GM18870 (cell line): ENCODE measurements around the gene TMEM82.

Experiments
- ATAC-seq: cut with Tn5 transposase; IDR thresholded peaks from one replicate; pipeline ENCODE4 v1.9.1; 2021; ENCODE audit warnings: moderate library complexity; ENCODE audit not compliant: unreplicated experiment

TMEM82 gene

GRCh38 chr1:15719381-15720120, 22.7 kb upstream of the TMEM82 start:
- no peak for ATAC-seq

GRCh38 chr1:15720861-15721260, 21.4 kb upstream of the TMEM82 start:
- no peak for ATAC-seq

GRCh38 chr1:15722411-15722810, 19.9 kb upstream of the TMEM82 start:
- ATAC-seq = no peak

GRCh38 chr1:15722836-15723532, 19.3 kb upstream of the TMEM82 start:
- ATAC-seq = no peak

GRCh38 chr1:15723631-15724246, 18.6 kb upstream of the TMEM82 start:
- ATAC-seq = no peak

GRCh38 chr1:15724949-15725880, 17.1 kb upstream of the TMEM82 start:
- no peak for ATAC-seq

- no peak for ATAC-seq
Observed at GRCh38 chr1:15726508-15726907, 15.8 kb upstream of the TMEM82 start.

GRCh38 chr1:15727021-15727420, 15.3 kb upstream of the TMEM82 start:
- no peak for ATAC-seq

- no peak for ATAC-seq
Observed at GRCh38 chr1:15727424-15727823, 14.9 kb upstream of the TMEM82 start.

GRCh38 chr1:15727866-15728534, 14.3 kb upstream of the TMEM82 start:
- no peak for ATAC-seq

- ATAC-seq = no peak
Observed at GRCh38 chr1:15728937-15729657, 13.2 kb upstream of the TMEM82 start.

GRCh38 chr1:15730423-15730822, 11.9 kb upstream of the TMEM82 start:
- ATAC-seq = no peak

- ATAC-seq = no peak
Observed at GRCh38 chr1:15730936-15731335, 11.4 kb upstream of the TMEM82 start.

GRCh38 chr1:15731735-15732685, 10.3 kb upstream of the TMEM82 start:
- ATAC-seq = no peak

GRCh38 chr1:15732686-15733081, 9.6 kb upstream of the TMEM82 start:
- ATAC-seq = no peak

- ATAC-seq = no peak
Observed at GRCh38 chr1:15733218-15733725, 9.0 kb upstream of the TMEM82 start.

GRCh38 chr1:15733726-15734226, 8.5 kb upstream of the TMEM82 start:
- no peak for ATAC-seq

GRCh38 chr1:15734296-15734695, 8.0 kb upstream of the TMEM82 start:
- no peak for ATAC-seq
